ENCODE results near the gene JOSD1.
"Not testable (repeated sequence)": the region's sequence is repeated elsewhere in the genome, so short reads cannot be mapped to it uniquely, and the experiment has no call there.

Gene JOSD1

GRCh38 chr22:38652859-38653258, 47.9 kb downstream of the JOSD1 start:
- peaks cover 12% of the 10 kb centered on the region for H3K79me2 ChIP-seq (ENCODE audit: low read length)
- H3K27ac ChIP-seq (ENCODE audit: low read length), result no peak overlapping the region
- H3K9me2 ChIP-seq (replicated peaks; ENCODE audit: insufficient read depth, low read length), result no peaks in the 10 kb centered on the region
- H4K20me1 ChIP-seq (ENCODE audit: insufficient read depth, low read length), result no peaks in the 10 kb centered on the region
- no peak overlapping the region for H3K4me2 ChIP-seq (ENCODE audit: low read depth, low read length)
- peak; percentile 10 for DNase-seq
- no peak overlapping the region for H3K4me3 ChIP-seq (ENCODE audit: low read length)
- H2AFZ ChIP-seq (ENCODE audit: low read length), result no peak overlapping the region
- no peaks in the 10 kb centered on the region for H3K27me3 ChIP-seq (replicated peaks; ENCODE audit: insufficient read depth, low read length)
- no peak overlapping the region for H3K9ac ChIP-seq (ENCODE audit: low read length)
- peaks cover 9% of the 10 kb centered on the region for H3K4me1 ChIP-seq (ENCODE audit: low read length)
- no peak for TF ChIP-seq EZH2phosphoT487 (IDR thresholded peaks at IDR 0.05; ENCODE audit: low read length)
- no peak for TF ChIP-seq CTCF (IDR thresholded peaks at IDR 0.05; ENCODE audit: low read length)
- no peak for TF ChIP-seq EZH2 (optimal IDR thresholded peaks at IDR 0.05; ENCODE audit: low read depth, low read length)
- H3K9me3 ChIP-seq (replicated peaks; ENCODE audit: insufficient read depth, low read length), result no peaks in the 10 kb centered on the region
- no peaks in the 10 kb centered on the region for H3K36me3 ChIP-seq (replicated peaks; ENCODE audit: insufficient read depth, low read length)
- H3F3A ChIP-seq (ENCODE audit: insufficient read depth, low read length), result peaks cover 11% of the 10 kb centered on the region; the same call in 1 of the 2 replicates

GRCh38 chr22:38649841-38650522, 50.8 kb downstream of the JOSD1 start:
- no peak for TF ChIP-seq EZH2 (optimal IDR thresholded peaks at IDR 0.05; ENCODE audit: low read depth, low read length)
- TF ChIP-seq CTCF (IDR thresholded peaks at IDR 0.05; ENCODE audit: low read length), result no peak
- TF ChIP-seq EZH2phosphoT487 (IDR thresholded peaks at IDR 0.05; ENCODE audit: low read length), result no peak
- Histone ChIP-seq H3K9me2 (replicated peaks; ENCODE audit: insufficient read depth, low read length) (no peaks in the 10 kb centered on the region), H3F3A (ENCODE audit: insufficient read depth, low read length) (no peaks in the 10 kb centered on the region)

GRCh38 chr22:38645430-38645829, 55.3 kb downstream of the JOSD1 start:
- H3K36me3 ChIP-seq (replicated peaks; ENCODE audit: insufficient read depth, low read length), result no peaks in the 10 kb centered on the region
- no peak for DNase-seq

More at GRCh38 chr22:38649841-38650522, 50.8 kb downstream of the JOSD1 start:
- Histone ChIP-seq H3K79me2 (ENCODE audit: low read length) (no peaks in the 10 kb centered on the region), H3K9ac (ENCODE audit: low read length) (no peak overlapping the region), H4K20me1 (ENCODE audit: insufficient read depth, low read length) (no peaks in the 10 kb centered on the region), H3K27ac (ENCODE audit: low read length) (no peak overlapping the region), H2AFZ (ENCODE audit: low read length) (no peak overlapping the region), H3K9me3 (replicated peaks; ENCODE audit: insufficient read depth, low read length) (no peaks in the 10 kb centered on the region), H3K36me3 (replicated peaks; ENCODE audit: insufficient read depth, low read length) (no peaks in the 10 kb centered on the region), H3K4me3 (ENCODE audit: low read length) (no peak overlapping the region), H3K27me3 (replicated peaks; ENCODE audit: insufficient read depth, low read length) (no peaks in the 10 kb centered on the region), H3K4me1 (ENCODE audit: low read length) (no peaks in the 10 kb centered on the region), H3K4me2 (ENCODE audit: low read depth, low read length) (no peak overlapping the region)
- DNase-seq, result no peak

GRCh38 chr22:38644245-38644644, 56.5 kb downstream of the JOSD1 start:
- H2AFZ ChIP-seq (ENCODE audit: low read length), result not testable (repeated sequence)

More at GRCh38 chr22:38645430-38645829, 55.3 kb downstream of the JOSD1 start:
- Histone ChIP-seq H3K4me1 (ENCODE audit: low read length) (no peaks in the 10 kb centered on the region), H3K9me2 (replicated peaks; ENCODE audit: insufficient read depth, low read length) (no peaks in the 10 kb centered on the region), H3K79me2 (ENCODE audit: low read length) (no peaks in the 10 kb centered on the region), H3K4me3 (ENCODE audit: low read length) (no peak overlapping the region), H3F3A (ENCODE audit: insufficient read depth, low read length) (no peaks in the 10 kb centered on the region), H3K27ac (ENCODE audit: low read length) (no peak overlapping the region), H2AFZ (ENCODE audit: low read length) (no peak overlapping the region), H4K20me1 (ENCODE audit: insufficient read depth, low read length) (no peaks in the 10 kb centered on the region), H3K9me3 (replicated peaks; ENCODE audit: insufficient read depth, low read length) (no peaks in the 10 kb centered on the region), H3K9ac (ENCODE audit: low read length) (no peak overlapping the region), H3K27me3 (replicated peaks; ENCODE audit: insufficient read depth, low read length) (no peaks in the 10 kb centered on the region), H3K4me2 (ENCODE audit: low read depth, low read length) (no peak overlapping the region)
- TF ChIP-seq EZH2phosphoT487 (IDR thresholded peaks at IDR 0.05; ENCODE audit: low read length) (no peak), CTCF (IDR thresholded peaks at IDR 0.05; ENCODE audit: low read length) (no peak), EZH2 (optimal IDR thresholded peaks at IDR 0.05; ENCODE audit: low read depth, low read length) (no peak)

More at GRCh38 chr22:38644245-38644644, 56.5 kb downstream of the JOSD1 start:
- H3K9ac ChIP-seq (ENCODE audit: low read length); H3K9me3 ChIP-seq (replicated peaks; ENCODE audit: insufficient read depth, low read length); H3F3A ChIP-seq (ENCODE audit: insufficient read depth, low read length); H3K27me3 ChIP-seq (replicated peaks; ENCODE audit: insufficient read depth, low read length); H3K36me3 ChIP-seq (replicated peaks; ENCODE audit: insufficient read depth, low read length); H3K9me2 ChIP-seq (replicated peaks; ENCODE audit: insufficient read depth, low read length); H3K79me2 ChIP-seq (ENCODE audit: low read length); H3K4me3 ChIP-seq (ENCODE audit: low read length); H3K4me2 ChIP-seq (ENCODE audit: low read depth, low read length); DNase-seq; H3K4me1 ChIP-seq (ENCODE audit: low read length); H4K20me1 ChIP-seq (ENCODE audit: insufficient read depth, low read length); H3K27ac ChIP-seq (ENCODE audit: low read length): not testable (repeated sequence)

Measured in MM.1S (cell line).